Posterior cingulate gyrus (tissue), 11 donors: Measurements from ENCODE around the gene GABBR1.

Source experiments
- DNase-seq, 10 donors: peaks; one replicate each; pipeline versions ENCODE4 v3.0.0 to v3.0.0-alpha.2; 2020 to 2021; ENCODE audit warnings: mixed read lengths in 3 of 10
- intact Hi-C: fragments of 100-400 bp; cut with DNase I; formaldehyde crosslinking; loops from one replicate; pipeline ENCODE4 v1.15.1; 2023

Gene GABBR1

GRCh38 chr6:29656157-29656556 is 23.2 kb upstream of the GABBR1 start:
- peak in 2 of 10 donors; percentile 11 to 34 for DNase-seq
- intact Hi-C loops: no loop called here

- intact Hi-C loops: no loop called here
- peak in 1 of 10 donors; percentile 35 for DNase-seq
Measured at GRCh38 chr6:29655658-29656057, 22.7 kb upstream of the GABBR1 start.

DNA sequence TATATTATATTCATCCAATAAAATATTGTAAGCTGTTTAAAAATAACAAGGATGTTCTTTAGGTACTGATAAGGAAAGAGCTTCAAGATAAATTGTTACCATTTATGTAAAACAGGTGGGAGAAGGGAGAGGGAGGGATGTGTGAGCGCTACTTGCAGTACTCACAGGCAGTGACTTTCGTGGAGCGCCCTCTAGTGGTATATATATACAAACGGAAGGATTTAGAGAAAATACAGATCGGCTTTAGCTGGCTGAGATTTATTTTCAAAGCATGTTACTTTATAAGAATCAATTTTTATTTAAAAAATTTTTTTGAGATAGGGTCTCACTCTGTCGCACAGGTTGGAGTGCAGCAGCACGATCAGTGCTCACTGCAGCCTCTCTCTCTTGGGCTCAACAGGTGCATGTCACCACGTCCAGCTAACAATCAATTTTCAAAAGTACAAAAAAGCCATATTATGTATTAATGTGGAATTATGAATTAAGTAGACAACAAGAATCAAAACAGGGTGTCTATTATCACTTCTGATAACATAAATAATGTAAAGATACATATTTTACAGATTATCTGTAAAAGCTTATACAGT is 20.6 kb upstream of the GABBR1 start:
- DNase-seq: peak in 2 of 10 donors; percentile 45 to 76

DNA sequence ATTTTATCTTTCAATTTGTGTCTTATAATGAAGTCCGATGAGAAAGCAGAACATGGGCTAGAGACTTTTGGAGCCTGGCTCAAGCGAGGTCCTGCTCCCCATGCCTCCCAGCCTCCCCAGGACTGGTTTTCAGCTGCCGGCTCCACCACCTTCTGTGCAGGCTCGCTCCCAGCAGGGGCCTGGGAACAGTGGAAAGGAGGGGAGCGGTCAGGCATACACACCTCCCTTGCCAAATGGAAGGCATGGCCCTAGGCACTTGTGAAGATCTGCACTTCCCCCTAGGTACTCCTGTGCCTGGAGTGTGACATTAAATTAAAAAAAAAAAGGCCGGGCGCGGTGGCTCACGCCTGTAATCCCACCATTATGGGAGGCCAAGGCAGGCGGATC is 19.2 kb upstream of the GABBR1 start:
- intact Hi-C loops: loop anchor here (5.0 kb wide), 1 partner anchor 35 kb away; no protein-coding TSS in a partner anchor
- DNase-seq: peak in 1 of 10 donors; percentile 39

More for the DNA sequence above, 20.6 kb upstream of the GABBR1 start:
- intact Hi-C loops: loop anchor here (5.0 kb wide), 1 partner anchor 34 kb away; no protein-coding TSS in a partner anchor

DNA sequence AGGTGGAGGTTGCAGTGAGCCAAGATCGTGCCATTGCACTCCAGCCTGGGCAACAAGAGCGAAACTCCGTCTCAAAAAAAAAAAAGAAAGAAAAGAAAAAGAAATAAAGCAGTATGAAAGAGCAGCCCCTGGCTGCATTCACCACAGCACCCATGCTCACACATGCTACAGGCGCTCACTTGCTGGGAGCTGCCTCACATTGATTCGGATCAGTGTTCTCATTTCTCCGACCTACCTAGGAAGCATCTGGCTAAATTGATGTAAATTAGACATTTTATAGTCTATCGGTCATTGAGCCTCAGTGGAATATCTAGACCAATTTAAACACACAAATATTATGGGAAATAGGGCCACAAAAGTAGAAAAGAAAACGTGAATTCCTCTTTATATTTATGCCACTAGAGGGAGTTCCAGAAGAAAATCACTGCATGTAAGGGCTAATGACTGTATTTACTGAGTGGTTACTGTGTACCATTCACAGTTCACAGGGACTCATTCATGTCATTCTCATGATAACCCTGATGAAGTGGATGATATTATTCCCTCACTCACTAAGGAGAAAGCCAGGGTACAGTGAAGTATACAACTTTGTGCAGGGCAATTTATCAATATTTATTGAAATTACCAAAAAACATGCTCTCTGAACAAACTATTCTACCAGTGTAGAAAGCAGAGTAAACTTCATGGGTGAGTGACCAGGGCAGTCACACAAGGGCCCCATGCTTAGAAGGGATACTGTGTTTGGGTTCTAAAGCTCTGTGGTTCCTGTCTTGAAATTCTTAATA is 18.6 kb upstream of the GABBR1 start:
- peak in 1 of 10 donors; percentile 34 for DNase-seq
- intact Hi-C loops: loop anchor here (5.0 kb wide), 1 partner anchor 36 kb away; no protein-coding TSS in a partner anchor

DNA sequence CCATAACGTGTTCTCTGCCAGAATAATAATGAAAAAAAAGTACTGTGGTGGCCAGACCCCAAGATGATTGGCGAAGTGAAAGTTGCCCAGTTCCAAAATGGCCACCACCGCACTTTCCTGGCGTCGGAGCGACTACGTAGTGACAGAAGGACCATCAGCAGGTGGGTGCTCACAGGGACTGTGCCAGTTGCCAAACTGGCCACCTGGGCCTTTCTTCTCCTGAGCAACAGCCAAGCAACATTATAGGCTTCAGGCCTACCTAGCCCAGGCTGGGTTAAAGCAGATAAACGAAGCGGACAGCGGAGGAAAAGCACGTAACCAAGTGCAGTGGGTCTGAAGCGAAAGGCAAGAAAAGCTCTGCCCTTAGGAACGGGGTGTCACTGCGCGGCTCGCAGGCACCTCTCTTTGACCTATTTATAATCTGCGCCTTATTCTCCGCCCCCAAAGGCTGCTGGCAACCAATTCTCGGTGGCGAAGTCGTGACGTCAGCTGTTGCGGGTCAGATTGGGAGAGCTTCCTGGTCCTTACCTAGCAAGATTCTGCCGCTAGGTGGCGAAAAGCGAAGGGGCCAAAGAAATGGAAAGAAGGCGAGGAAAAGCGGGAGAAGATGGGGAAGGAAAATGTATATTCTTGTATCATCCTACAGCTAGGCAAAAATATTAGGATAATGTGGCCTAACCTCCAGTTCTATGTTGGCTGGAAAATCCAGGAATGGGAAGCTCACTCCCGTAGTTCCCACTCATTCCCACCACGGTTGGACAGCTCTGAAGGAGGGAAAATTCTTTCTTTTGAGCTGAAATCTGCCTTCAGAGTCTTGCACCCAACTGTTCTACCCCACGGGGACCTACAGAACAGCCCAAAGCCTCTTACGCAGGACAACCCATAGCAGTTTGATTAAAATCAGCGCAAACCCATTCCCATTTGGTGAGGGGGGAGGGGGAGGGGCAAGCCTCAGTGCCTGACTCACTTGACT is 17.0 kb upstream of the GABBR1 start:
- intact Hi-C loops: loop anchor here (5.0 kb wide), 2 partner anchors 37 to 47 kb away; no protein-coding TSS in a partner anchor
- DNase-seq: peak; percentile 96 to 100 (median 99)

- no peak for DNase-seq
- intact Hi-C loops: loop anchor here (5.0 kb wide), 1 partner anchor 49 kb away; no protein-coding TSS in a partner anchor
Measured at GRCh38 chr6:29647927-29648642, 15.1 kb upstream of the GABBR1 start.

DNA sequence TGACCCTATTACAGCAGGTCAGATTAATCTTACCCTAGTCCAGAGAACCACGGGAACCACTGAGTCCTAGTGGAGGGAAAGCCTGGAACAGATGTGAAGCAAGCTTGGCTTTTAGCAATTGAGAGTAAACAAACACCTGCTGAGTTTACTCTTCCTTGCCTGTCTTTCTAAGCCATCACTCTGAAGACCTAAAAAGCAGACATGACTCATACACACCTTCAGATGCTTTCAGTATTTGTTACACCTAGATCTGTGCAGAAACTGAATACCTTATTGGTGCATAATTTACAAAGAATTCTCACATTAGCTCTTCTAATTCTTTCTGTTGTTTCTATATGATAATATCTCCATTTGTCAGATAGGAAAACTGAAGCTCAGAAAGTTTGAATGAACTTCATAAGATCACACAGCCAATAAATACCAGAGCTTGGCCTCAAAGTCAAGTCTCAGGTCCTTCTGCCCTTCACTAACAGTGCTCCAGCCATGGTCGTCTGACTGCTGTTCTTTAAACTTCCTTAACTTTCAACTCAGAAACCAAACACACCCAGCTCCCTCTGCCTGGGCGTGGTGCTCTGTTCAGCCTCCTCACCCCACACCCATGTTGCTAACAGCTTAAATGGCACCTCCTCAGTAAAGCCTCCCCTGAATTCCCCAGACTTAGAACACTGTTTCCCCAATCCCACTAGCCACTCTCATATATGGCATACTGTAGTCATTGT is 8.6 kb upstream of the GABBR1 start:
- DNase-seq: no peak
- intact Hi-C loops: no loop called here

GRCh38 chr6:29637247-29637646 is 4.3 kb upstream of the GABBR1 start:
- intact Hi-C loops: no loop called here
- DNase-seq: no peak

- DNase-seq: peak in 2 of 10 donors; percentile 42 to 79
- intact Hi-C loops: no loop called here
Measured at GRCh38 chr6:29633534-29633905, 537 bp upstream of the GABBR1 start.

GRCh38 chr6:29631860-29632731 is 887 bp downstream of the GABBR1 start:
- intact Hi-C loops: no loop called here
- peak in 9 of 10 donors; percentile 42 to 94 (median 65) for DNase-seq

- intact Hi-C loops: no loop called here
- DNase-seq: no peak
Measured at GRCh38 chr6:29631209-29631810, 1.7 kb downstream of the GABBR1 start.

DNA sequence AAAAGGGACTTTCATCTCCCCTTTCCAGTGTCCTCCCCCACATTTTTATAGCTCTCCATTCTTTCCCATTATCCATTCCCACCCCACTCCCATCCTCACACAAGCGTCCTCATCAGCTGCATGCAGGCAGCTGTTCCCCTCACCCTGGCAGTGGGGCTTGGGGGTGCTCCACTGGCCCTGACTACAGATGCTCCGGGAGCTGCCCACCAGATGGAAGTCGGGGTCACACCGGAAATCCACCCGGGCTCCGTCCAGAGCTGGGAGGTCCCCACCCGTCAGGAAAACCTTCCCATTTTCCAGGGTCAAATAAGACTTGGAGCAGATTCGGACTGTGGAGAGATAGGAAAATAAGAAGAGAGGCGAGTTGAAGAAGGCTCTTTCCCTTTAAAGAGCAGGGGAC is 2.7 kb downstream of the GABBR1 start:
- DNase-seq: no peak
- intact Hi-C loops: no loop called here

DNA sequence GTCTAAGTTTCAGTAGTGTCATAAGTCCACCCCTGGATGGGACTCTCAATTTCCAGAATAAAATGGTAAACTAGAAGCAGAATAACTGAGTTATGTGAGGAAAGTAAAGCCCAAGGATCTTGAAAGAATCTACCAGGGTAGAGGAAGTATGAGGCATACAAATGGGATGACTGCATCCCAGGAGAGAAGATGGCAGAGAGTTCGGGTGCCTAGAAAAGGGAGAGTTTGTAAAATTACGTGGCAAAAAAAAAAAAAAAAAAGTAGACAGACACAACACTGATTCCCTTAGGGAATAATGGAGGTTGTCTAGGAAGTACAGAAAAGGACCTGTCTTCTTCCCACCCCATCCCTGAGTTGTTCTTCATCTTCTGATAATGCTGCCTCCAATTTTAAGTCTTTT is 3.4 kb downstream of the GABBR1 start:
- intact Hi-C loops: no loop called here
- no peak for DNase-seq

- DNase-seq: peak; percentile 64 to 97 (median 82)
Measured at GRCh38 chr6:29628419-29629281, 4.3 kb downstream of the GABBR1 start.

GRCh38 chr6:29627755-29628418 is 5.1 kb downstream of the GABBR1 start:
- DNase-seq: peak; percentile 39 to 94 (median 69)
- intact Hi-C loops: no loop called here

More at GRCh38 chr6:29628419-29629281, 4.3 kb downstream of the GABBR1 start:
- intact Hi-C loops: no loop called here
